SK-N-SH (cell line): ENCODE results near the gene LIMS2. TPM values are rescaled to one million over a fixed set of nuclear protein-coding genes. Genes with fewer than 3 reads are reported as not detected.

Experiments
- CTCF ChIA-PET: fragments of 300-600, 350-600 bp; formaldehyde crosslinking; extraction: SDS; loops from one replicate; lab custom pipeline; 2021; lab: Yijun Ruan, JAX
- POLR2A ChIA-PET: fragments of 350-600 bp; sonication (Branson Sonifier 250); formaldehyde crosslinking; extraction: SDS; loops from one replicate; lab custom pipeline; 2020; ENCODE audit warnings: antibody characterized with exemption, inconsistent platforms; lab: Yijun Ruan, JAX
- DNase-seq: peaks from one replicate; pipeline ENCODE4 v3.0.0; 2012
- H2AFZ ChIP-seq: fragments of 200-600 bp; sonication (generic); 2 replicates; pipeline ENCODE4 v1.8.1; 2016; ENCODE audit warnings: antibody characterized with exemption, mild to moderate bottlenecking, low read depth
- H3F3A ChIP-seq: fragments of 200-600 bp; sonication (generic); replicated peaks from 2 replicates; pipeline ENCODE3; 2016; ENCODE audit warnings: antibody characterized with exemption, mild to moderate bottlenecking; ENCODE audit not compliant: insufficient read depth
- H3K27ac ChIP-seq, 2 experiments: fragments of 200-500 bp in 1 of 2; fragments of 200-600 bp in 1 of 2; sonication (Bioruptor generic) in 1 of 2; sonication (generic), shearing (Covaris generic) in 1 of 2; 2 replicates each; pipeline versions ENCODE4 v1.5.1 to v1.6.1; 2014 to 2016; ENCODE audit warnings: low read depth in 2 of 2, inconsistent platforms in 1 of 2, low read length in 1 of 2, mild to moderate bottlenecking in 1 of 2, mixed read lengths in 1 of 2
- H3K27me3 ChIP-seq: fragments of 200-600 bp; sonication (generic), shearing (Covaris generic); 2 replicates; pipeline ENCODE4 v1.6.1; 2016; ENCODE audit warnings: mixed run types; ENCODE audit not compliant: insufficient read depth
- H3K36me3 ChIP-seq, 2 experiments: fragments of 200-500 bp in 1 of 2; fragments of 200-600 bp in 1 of 2; sonication (Bioruptor generic) in 1 of 2; sonication (generic) in 1 of 2; replicated peaks in 1 of 2; 2 replicates each; pipeline versions ENCODE3 to v1.5.1; 2014 to 2016; ENCODE audit warnings: low read length in 1 of 2, mild to moderate bottlenecking in 1 of 2; ENCODE audit not compliant: insufficient read depth in 2 of 2, control insufficient read depth in 1 of 2
- H3K4me1 ChIP-seq, 2 experiments: fragments of 200-500 bp in 1 of 2; fragments of 200-600 bp in 1 of 2; sonication (Bioruptor generic) in 1 of 2; sonication (generic), shearing (Covaris generic) in 1 of 2; 2 replicates each; pipeline versions ENCODE4 v1.5.1 to v1.6.1; 2014 to 2016; ENCODE audit warnings: low read depth in 1 of 2, low read length in 1 of 2, mixed run types in 1 of 2; ENCODE audit not compliant: insufficient read depth in 2 of 2, control insufficient read depth in 1 of 2
- H3K4me2 ChIP-seq: fragments of 200-600 bp; sonication (generic), shearing (Covaris generic); 2 replicates; pipeline ENCODE4 v1.6.1; 2017; ENCODE audit warnings: mixed run types
- H3K4me3 ChIP-seq, 2 experiments: fragments of 200-500 bp in 1 of 2; fragments of 200-600 bp in 1 of 2; sonication (Bioruptor generic) in 1 of 2; sonication (generic), shearing (Covaris generic) in 1 of 2; 2 replicates each; pipeline versions ENCODE4 v1.5.1 to v1.8.1; 2014 to 2016; ENCODE audit warnings: low read depth in 2 of 2, inconsistent platforms in 1 of 2, low read length in 1 of 2, mild to moderate bottlenecking in 1 of 2, mixed read lengths in 1 of 2, moderate library complexity in 1 of 2
- H3K79me2 ChIP-seq: fragments of 200-600 bp; sonication (generic); 2 replicates; pipeline ENCODE4 v1.8.1; 2017; ENCODE audit warnings: mild to moderate bottlenecking; ENCODE audit not compliant: insufficient read depth
- H3K9ac ChIP-seq: fragments of 200-600 bp; sonication (generic); 2 replicates; pipeline ENCODE4 v1.6.1; 2017; ENCODE audit warnings: mixed run types
- H3K9me2 ChIP-seq: fragments of 200-600 bp; sonication (generic); 2 replicates; pipeline ENCODE4 v1.6.1; 2017; ENCODE audit warnings: mixed run types
- H3K9me3 ChIP-seq: fragments of 200-600 bp; sonication (generic); 2 replicates; pipeline ENCODE4 v1.6.1; 2017; ENCODE audit warnings: mixed run types, mild to moderate bottlenecking, moderate library complexity
- H4K20me1 ChIP-seq: fragments of 200-600 bp; sonication (generic); 2 replicates; pipeline ENCODE4 v1.6.1; 2017; ENCODE audit warnings: mild to moderate bottlenecking, mixed run types; ENCODE audit not compliant: insufficient read depth
- CTCF ChIP-seq: fragments of 200-600 bp; sonication (generic); IDR thresholded peaks from 2 replicates; pipeline ENCODE4 v1.6.1; 2017; ENCODE audit warnings: antibody characterized with exemption, mild to moderate bottlenecking, moderate library complexity
- IRF3 ChIP-seq: fragments of 150-350 bp; IDR thresholded peaks from 2 replicates; pipeline ENCODE4 v1.6.1; 2016; ENCODE audit warnings: mild to moderate bottlenecking, low read depth, low read length
- MXI1 ChIP-seq: IDR thresholded peaks from 2 replicates; pipeline ENCODE4 v1.6.1; 2012; ENCODE audit warnings: mild to moderate bottlenecking, low read depth, low read length, improper control_type of control experiment
- PBX3 ChIP-seq: IDR thresholded peaks from 2 replicates; pipeline ENCODE4; 2012
- POLR2AphosphoS5 ChIP-seq: IDR thresholded peaks from 2 replicates; pipeline ENCODE4 v1.6.1; 2012; ENCODE audit warnings: low read depth, low read length
- RAD21 ChIP-seq: IDR thresholded peaks from 2 replicates; pipeline ENCODE4 v1.6.1; 2012; ENCODE audit warnings: mild to moderate bottlenecking, low read length
- SIN3A ChIP-seq: IDR thresholded peaks from 2 replicates; pipeline ENCODE4 v1.6.1; 2012; ENCODE audit warnings: low read depth, mild to moderate bottlenecking, low read length, moderate library complexity, borderline replicate concordance
- SMC3 ChIP-seq: IDR thresholded peaks from 2 replicates; pipeline ENCODE4 v1.6.1; 2012; ENCODE audit warnings: low read depth, low read length, improper control_type of control experiment
- WGBS: methylation state at CpG from one replicate; pipeline ENCODE4 v1.1.6; 2017; ENCODE audit warnings: low lambda C conversion rate; 5-methylcytosine and 5-hydroxymethylcytosine counted together
- polyA plus RNA-seq, 3 experiments: library from polyadenylated mRNA; depleted of rRNA; stranded (reverse); fragments of >200 nt; gene quantifications; 2 replicates each; pipeline ENCODE4 v1.2.3, GENCODE V29; 2012

The LIMS2 gene
- 2.2 and 2.7 TPM in 2 replicates for polyA plus RNA-seq (2012; rRNA removed)
- polyA plus RNA-seq (2012; cell fraction: cytosol; rRNA removed) = 1.3 and 1.8 TPM in 2 replicates
- polyA plus RNA-seq (2012; cell fraction: nucleus; rRNA removed) = 13.9 and 22.5 TPM in 2 replicates

GRCh38 chr2:127675331-127676261, at the start of gene LIMS2:
TSS of gene LIMS2 (minus strand) at chr2:127675530. CDS start at chr2:127675024, 506 bp downstream.
- H3K27ac ChIP-seq = no peak within 1 kb of the TSS
- ChIA-PET POLR2A (interaction anchor here (0.6 to 2.0 kb wide), 2 partner anchors 13 to 269 kb away, joined by 3 to 6 read pairs; no protein-coding TSS in a partner anchor), CTCF (interaction anchor here (0.6 to 3.4 kb wide), 20 partner anchors 14 to 478 kb away, joined by 3 to 21 read pairs (median 5); partner anchors contain the start of gene IWS1)
- H3K27me3 ChIP-seq = peaks cover 14% of the 10 kb centered on the region; the same call in 1 of the 2 replicates
- H3K9me3 ChIP-seq = no peaks in the 10 kb centered on the region
- 5% methylated on average over 36 of the region's 56 CpGs for WGBS
- peaks cover 0 to 6% of the 10 kb centered on the region in 2 experiments; a peak in 1 of 4 replicates for H3K4me1 ChIP-seq
- peak within 1 kb of the TSS; percentile 92 for H2AFZ ChIP-seq
- no peak for TF ChIP-seq POLR2AphosphoS5
- TF ChIP-seq SMC3 = peak; percentile 23; the same call in 1 of the 2 replicates
- no peak for TF ChIP-seq MXI1
- TF ChIP-seq RAD21 = peak; percentile 57
- 0 out of 2 replicates have a peak, but pooled peaks have one; percentile 16 for TF ChIP-seq CTCF
- TF ChIP-seq IRF3 = no peak
- H3F3A ChIP-seq = no peaks in the 10 kb centered on the region
- no peaks in the 10 kb centered on the region for H3K79me2 ChIP-seq
- no peaks in the 10 kb centered on the region for H4K20me1 ChIP-seq
- DNase-seq = peak; percentile 85
- H3K36me3 ChIP-seq = no peaks in the 10 kb centered on the region
- H3K4me2 ChIP-seq = peak within 1 kb of the TSS; percentile 90
- H3K4me3 ChIP-seq = peak within 1 kb of the TSS; percentile 58 to 85
- peak within 1 kb of the TSS; percentile 48; the same call in 1 of the 2 replicates for H3K9ac ChIP-seq
- no peaks in the 10 kb centered on the region for H3K9me2 ChIP-seq

- ChIA-PET CTCF (no interaction called here), POLR2A (no interaction called here)
- Histone ChIP-seq H3F3A (no peaks in the 10 kb centered on the region), H3K27ac (no peak overlapping the region), H3K9me2 (no peaks in the 10 kb centered on the region), H3K4me1 (no peaks in the 10 kb centered on the region), H3K79me2 (no peaks in the 10 kb centered on the region), H4K20me1 (no peaks in the 10 kb centered on the region), H3K27me3 (no peaks in the 10 kb centered on the region), H3K4me2 (no peak overlapping the region), H3K9ac (no peak overlapping the region), H3K36me3 (peaks cover 53 to 56% of the 10 kb centered on the region in 2 experiments), H3K4me3 (no peak overlapping the region), H3K9me3 (no peaks in the 10 kb centered on the region), H2AFZ (no peak overlapping the region)
- TF ChIP-seq SIN3A (no peak), PBX3 (no peak)
- no peak for DNase-seq
- 91% methylated on average over 3 of the region's 3 CpGs for WGBS
Measured at GRCh38 chr2:127722807-127723206, 47.5 kb upstream of the LIMS2 start.
